ENCODE results near the gene GNAT1.

The GNAT1 gene

GRCh38 chr3:50179710-50180109 is 11.7 kb upstream of the GNAT1 start:
- no peak overlapping the region for H3K4me3 ChIP-seq (ENCODE audit: low read depth, low read length)
- DNase-seq (ENCODE audit: low read depth), result no peak
- TF ChIP-seq CTCF (conservative IDR thresholded peaks at IDR 0.05; ENCODE audit: low read depth, low read length), result no peak

- no peak overlapping the region for H3K4me3 ChIP-seq (ENCODE audit: low read depth, low read length)
- no peak for TF ChIP-seq CTCF (conservative IDR thresholded peaks at IDR 0.05; ENCODE audit: low read depth, low read length)
- no peak for DNase-seq (ENCODE audit: low read depth)
These were observed 9.4 kb upstream of the GNAT1 start for GRCh38 chr3:50181985-50182384.

GRCh38 chr3:50182533-50183099 is 8.8 kb upstream of the GNAT1 start:
- no peak for DNase-seq (ENCODE audit: low read depth)
- no peak overlapping the region for H3K4me3 ChIP-seq (ENCODE audit: low read depth, low read length)
- TF ChIP-seq CTCF (conservative IDR thresholded peaks at IDR 0.05; ENCODE audit: low read depth, low read length), result no peak

- no peak overlapping the region for H3K4me3 ChIP-seq (ENCODE audit: low read depth, low read length)
- TF ChIP-seq CTCF (conservative IDR thresholded peaks at IDR 0.05; ENCODE audit: low read depth, low read length), result no peak
- no peak for DNase-seq (ENCODE audit: low read depth)
These were observed 7.7 kb upstream of the GNAT1 start for GRCh38 chr3:50183755-50184154.

- TF ChIP-seq CTCF (conservative IDR thresholded peaks at IDR 0.05; ENCODE audit: low read depth, low read length), result no peak
- no peak overlapping the region for H3K4me3 ChIP-seq (ENCODE audit: low read depth, low read length)
These were observed 7.0 kb upstream of the GNAT1 start for GRCh38 chr3:50184242-50184978.

GRCh38 chr3:50185230-50185629 is 6.2 kb upstream of the GNAT1 start:
- no peak for DNase-seq (ENCODE audit: low read depth)
- no peak for TF ChIP-seq CTCF (conservative IDR thresholded peaks at IDR 0.05; ENCODE audit: low read depth, low read length)
- no peak overlapping the region for H3K4me3 ChIP-seq (ENCODE audit: low read depth, low read length)

More at GRCh38 chr3:50184242-50184978, 7.0 kb upstream of the GNAT1 start:
- DNase-seq (ENCODE audit: low read depth), result no peak

GRCh38 chr3:50186096-50186495 is 5.3 kb upstream of the GNAT1 start:
- no peak for DNase-seq (ENCODE audit: low read depth)
- H3K4me3 ChIP-seq (ENCODE audit: low read depth, low read length), result no peak overlapping the region
- TF ChIP-seq CTCF (conservative IDR thresholded peaks at IDR 0.05; ENCODE audit: low read depth, low read length), result no peak

All from choroid plexus epithelial cell (primary cell).